GM12878 (cell line): ENCODE measurements around the gene NOX1.

ENCODE experiments used
- CBX3 ChIP-seq: fragments of 200-600 bp; sonication (generic); IDR thresholded peaks from 2 replicates; pipeline ENCODE4 v1.6.1; 2016; ENCODE audit warnings: low read depth, borderline replicate concordance
- EP300 ChIP-seq, 2 experiments: fragments of 150-350 bp in 1 of 2; IDR thresholded peaks; 2 replicates each; pipeline ENCODE4 v1.6.1; 2011 to 2012; ENCODE audit warnings: low read depth in 2 of 2, low read length in 2 of 2, borderline replicate concordance in 1 of 2, improper control_type of control experiment in 1 of 2, inconsistent platforms in 1 of 2; ENCODE audit not compliant: control insufficient read depth in 1 of 2
- EZH2 ChIP-seq: IDR thresholded peaks from 2 replicates; pipeline ENCODE4 v1.6.1; 2012; ENCODE audit warnings: low read depth, mild to moderate bottlenecking, control low read depth, inconsistent platforms, low read length, borderline replicate concordance; ENCODE audit not compliant: control insufficient read depth
- IRF4 ChIP-seq: IDR thresholded peaks from 2 replicates; pipeline ENCODE4 v1.6.1; 2011; ENCODE audit warnings: low read depth, low read length
- SMC3 ChIP-seq: IDR thresholded peaks from 2 replicates; pipeline ENCODE4 v1.6.1; 2011; ENCODE audit warnings: low read length, improper control_type of control experiment, borderline replicate concordance
- TF ChIP-seq, protein P1 (sequence below), 3 experiments: IDR thresholded peaks in 2 of 3; conservative IDR thresholded peaks in 1 of 3; 2 replicates each; pipeline ENCODE4 v1.5.1; 2011; ENCODE audit warnings: low read depth in 3 of 3, low read length in 3 of 3, mild to moderate bottlenecking in 3 of 3, control low read depth in 2 of 3, moderate library complexity in 2 of 3, inconsistent platforms in 1 of 3, mixed read lengths in 1 of 3; ENCODE audit not compliant: control insufficient read depth in 2 of 3, insufficient read depth in 1 of 3; ENCODE audit errors: extremely low read depth in 1 of 3

DNA sequence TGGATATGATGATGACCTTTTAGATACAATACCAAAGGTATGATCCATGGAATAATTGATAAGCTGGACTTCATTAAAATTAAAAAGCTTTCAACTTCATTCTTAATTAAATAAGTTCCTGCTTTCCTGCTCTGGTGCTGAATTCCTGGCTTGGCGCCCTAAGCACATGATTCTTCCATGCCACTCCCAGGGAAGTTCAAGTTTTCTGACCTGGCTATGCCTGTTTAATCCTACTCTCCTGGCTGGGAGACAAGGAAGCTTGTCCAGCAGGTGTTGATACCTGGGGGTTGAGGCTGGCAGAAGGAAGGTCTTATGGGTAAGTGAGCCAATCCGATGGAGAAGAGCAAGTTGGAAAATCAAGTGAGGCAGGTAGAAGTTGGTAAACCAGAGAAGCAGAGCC lies 30.3 kb upstream of the NOX1 start:
- TF ChIP-seq CBX3 (no peak), EZH2 (no peak), SMC3 (no peak), EP300 (IDR thresholded peaks at IDR 0.05; ENCODE audit: borderline replicate concordance in 1 of 2, control insufficient read depth in 1 of 2, low read depth in 2 of 2, low read length in 2 of 2) (no peak), IRF4 (no peak)
- TF ChIP-seq, protein P1, sequence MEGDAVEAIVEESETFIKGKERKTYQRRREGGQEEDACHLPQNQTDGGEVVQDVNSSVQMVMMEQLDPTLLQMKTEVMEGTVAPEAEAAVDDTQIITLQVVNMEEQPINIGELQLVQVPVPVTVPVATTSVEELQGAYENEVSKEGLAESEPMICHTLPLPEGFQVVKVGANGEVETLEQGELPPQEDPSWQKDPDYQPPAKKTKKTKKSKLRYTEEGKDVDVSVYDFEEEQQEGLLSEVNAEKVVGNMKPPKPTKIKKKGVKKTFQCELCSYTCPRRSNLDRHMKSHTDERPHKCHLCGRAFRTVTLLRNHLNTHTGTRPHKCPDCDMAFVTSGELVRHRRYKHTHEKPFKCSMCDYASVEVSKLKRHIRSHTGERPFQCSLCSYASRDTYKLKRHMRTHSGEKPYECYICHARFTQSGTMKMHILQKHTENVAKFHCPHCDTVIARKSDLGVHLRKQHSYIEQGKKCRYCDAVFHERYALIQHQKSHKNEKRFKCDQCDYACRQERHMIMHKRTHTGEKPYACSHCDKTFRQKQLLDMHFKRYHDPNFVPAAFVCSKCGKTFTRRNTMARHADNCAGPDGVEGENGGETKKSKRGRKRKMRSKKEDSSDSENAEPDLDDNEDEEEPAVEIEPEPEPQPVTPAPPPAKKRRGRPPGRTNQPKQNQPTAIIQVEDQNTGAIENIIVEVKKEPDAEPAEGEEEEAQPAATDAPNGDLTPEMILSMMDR (IDR thresholded peaks at IDR 0.05 in 2 of 3, conservative IDR thresholded peaks at IDR 0.05 in 1 of 3; ENCODE audit: control insufficient read depth in 2 of 3, extremely low read depth in 1 of 3, insufficient read depth in 1 of 3, low read depth in 3 of 3, low read length in 3 of 3): no peak
